SK-N-SH (cell line): ENCODE results near the gene ADAM11. TPM values are rescaled to one million over a fixed set of nuclear protein-coding genes. Genes with fewer than 3 reads are reported as not detected.

Source experiments
- CTCF ChIA-PET: fragments of 300-600, 350-600 bp; formaldehyde crosslinking; extraction: SDS; loops from one replicate; lab custom pipeline; 2021; lab: Yijun Ruan, JAX
- POLR2A ChIA-PET: fragments of 350-600 bp; sonication (Branson Sonifier 250); formaldehyde crosslinking; extraction: SDS; loops from one replicate; lab custom pipeline; 2020; ENCODE audit warnings: antibody characterized with exemption, inconsistent platforms; lab: Yijun Ruan, JAX
- DNase-seq: peaks from one replicate; pipeline ENCODE4 v3.0.0; 2012
- H2AFZ ChIP-seq: fragments of 200-600 bp; sonication (generic); 2 replicates; pipeline ENCODE4 v1.8.1; 2016; ENCODE audit warnings: antibody characterized with exemption, mild to moderate bottlenecking, low read depth
- H3F3A ChIP-seq: fragments of 200-600 bp; sonication (generic); replicated peaks from 2 replicates; pipeline ENCODE3; 2016; ENCODE audit warnings: antibody characterized with exemption, mild to moderate bottlenecking; ENCODE audit not compliant: insufficient read depth
- H3K27ac ChIP-seq, 2 experiments: fragments of 200-500 bp in 1 of 2; fragments of 200-600 bp in 1 of 2; sonication (Bioruptor generic) in 1 of 2; sonication (generic), shearing (Covaris generic) in 1 of 2; 2 replicates each; pipeline versions ENCODE4 v1.5.1 to v1.6.1; 2014 to 2016; ENCODE audit warnings: low read depth in 2 of 2, inconsistent platforms in 1 of 2, low read length in 1 of 2, mild to moderate bottlenecking in 1 of 2, mixed read lengths in 1 of 2
- H3K27me3 ChIP-seq: fragments of 200-600 bp; sonication (generic), shearing (Covaris generic); 2 replicates; pipeline ENCODE4 v1.6.1; 2016; ENCODE audit warnings: mixed run types; ENCODE audit not compliant: insufficient read depth
- H3K36me3 ChIP-seq, 2 experiments: fragments of 200-500 bp in 1 of 2; fragments of 200-600 bp in 1 of 2; sonication (Bioruptor generic) in 1 of 2; sonication (generic) in 1 of 2; replicated peaks in 1 of 2; 2 replicates each; pipeline versions ENCODE3 to v1.5.1; 2014 to 2016; ENCODE audit warnings: low read length in 1 of 2, mild to moderate bottlenecking in 1 of 2; ENCODE audit not compliant: insufficient read depth in 2 of 2, control insufficient read depth in 1 of 2
- H3K4me1 ChIP-seq, 2 experiments: fragments of 200-500 bp in 1 of 2; fragments of 200-600 bp in 1 of 2; sonication (Bioruptor generic) in 1 of 2; sonication (generic), shearing (Covaris generic) in 1 of 2; 2 replicates each; pipeline versions ENCODE4 v1.5.1 to v1.6.1; 2014 to 2016; ENCODE audit warnings: low read depth in 1 of 2, low read length in 1 of 2, mixed run types in 1 of 2; ENCODE audit not compliant: insufficient read depth in 2 of 2, control insufficient read depth in 1 of 2
- H3K4me2 ChIP-seq: fragments of 200-600 bp; sonication (generic), shearing (Covaris generic); 2 replicates; pipeline ENCODE4 v1.6.1; 2017; ENCODE audit warnings: mixed run types
- H3K4me3 ChIP-seq, 2 experiments: fragments of 200-500 bp in 1 of 2; fragments of 200-600 bp in 1 of 2; sonication (Bioruptor generic) in 1 of 2; sonication (generic), shearing (Covaris generic) in 1 of 2; 2 replicates each; pipeline versions ENCODE4 v1.5.1 to v1.8.1; 2014 to 2016; ENCODE audit warnings: low read depth in 2 of 2, inconsistent platforms in 1 of 2, low read length in 1 of 2, mild to moderate bottlenecking in 1 of 2, mixed read lengths in 1 of 2, moderate library complexity in 1 of 2
- H3K79me2 ChIP-seq: fragments of 200-600 bp; sonication (generic); 2 replicates; pipeline ENCODE4 v1.8.1; 2017; ENCODE audit warnings: mild to moderate bottlenecking; ENCODE audit not compliant: insufficient read depth
- H3K9ac ChIP-seq: fragments of 200-600 bp; sonication (generic); 2 replicates; pipeline ENCODE4 v1.6.1; 2017; ENCODE audit warnings: mixed run types
- H3K9me2 ChIP-seq: fragments of 200-600 bp; sonication (generic); 2 replicates; pipeline ENCODE4 v1.6.1; 2017; ENCODE audit warnings: mixed run types
- H3K9me3 ChIP-seq: fragments of 200-600 bp; sonication (generic); 2 replicates; pipeline ENCODE4 v1.6.1; 2017; ENCODE audit warnings: mixed run types, mild to moderate bottlenecking, moderate library complexity
- H4K20me1 ChIP-seq: fragments of 200-600 bp; sonication (generic); 2 replicates; pipeline ENCODE4 v1.6.1; 2017; ENCODE audit warnings: mild to moderate bottlenecking, mixed run types; ENCODE audit not compliant: insufficient read depth
- CHD2 ChIP-seq: fragments of 150-350 bp; IDR thresholded peaks from 2 replicates; pipeline ENCODE4 v1.6.1; 2018; ENCODE audit warnings: low read length; ENCODE audit not compliant: partially characterized antibody
- ELF1 ChIP-seq: IDR thresholded peaks from 2 replicates; pipeline ENCODE4 v1.4.0; 2012
- EZH2phosphoT487 ChIP-seq: fragments of 200-600 bp; sonication (generic); IDR thresholded peaks from 2 replicates; pipeline ENCODE4 v1.6.1; 2017; ENCODE audit warnings: low read depth, mixed run types, mild to moderate bottlenecking, antibody characterized with exemption, moderate library complexity, borderline replicate concordance
- GATA2 ChIP-seq: sonication (generic); formaldehyde crosslinking; IDR thresholded peaks from 2 replicates; pipeline ENCODE4 v1.5.0; 2020; ENCODE audit warnings: mild to moderate bottlenecking, missing genetic modification reagents
- IRF3 ChIP-seq: fragments of 150-350 bp; IDR thresholded peaks from 2 replicates; pipeline ENCODE4 v1.6.1; 2016; ENCODE audit warnings: mild to moderate bottlenecking, low read depth, low read length
- NFIC ChIP-seq: IDR thresholded peaks from 2 replicates; pipeline ENCODE4 v1.4.0; 2012; ENCODE audit warnings: borderline replicate concordance
- NRF1 ChIP-seq: IDR thresholded peaks from 2 replicates; pipeline ENCODE4 v1.6.1; 2012; ENCODE audit warnings: low read depth, mild to moderate bottlenecking, low read length
- POLR2AphosphoS5 ChIP-seq: IDR thresholded peaks from 2 replicates; pipeline ENCODE4 v1.6.1; 2012; ENCODE audit warnings: low read depth, low read length
- RAD21 ChIP-seq: IDR thresholded peaks from 2 replicates; pipeline ENCODE4 v1.6.1; 2012; ENCODE audit warnings: mild to moderate bottlenecking, low read length
- RCOR1 ChIP-seq: fragments of 150-350 bp; IDR thresholded peaks from 2 replicates; pipeline ENCODE4 v1.6.1; 2017; ENCODE audit warnings: antibody characterized with exemption, low read length
- RFX5 ChIP-seq: IDR thresholded peaks from 2 replicates; pipeline ENCODE4 v1.6.1; 2012; ENCODE audit warnings: mild to moderate bottlenecking, improper control_type of control experiment, low read length
- SIN3A ChIP-seq: IDR thresholded peaks from 2 replicates; pipeline ENCODE4 v1.6.1; 2012; ENCODE audit warnings: low read depth, mild to moderate bottlenecking, low read length, moderate library complexity, borderline replicate concordance
- SMC3 ChIP-seq: IDR thresholded peaks from 2 replicates; pipeline ENCODE4 v1.6.1; 2012; ENCODE audit warnings: low read depth, low read length, improper control_type of control experiment
- TAF1 ChIP-seq: IDR thresholded peaks from 2 replicates; pipeline ENCODE4 v1.6.1; 2012; ENCODE audit warnings: low read depth, mild to moderate bottlenecking, low read length, moderate library complexity, borderline replicate concordance
- TCF12 ChIP-seq: IDR thresholded peaks from 2 replicates; pipeline ENCODE4 v1.4.0; 2012
- USF2 ChIP-seq: fragments of 150-350 bp; IDR thresholded peaks from 2 replicates; pipeline ENCODE4 v1.6.1; 2017; ENCODE audit warnings: antibody characterized with exemption, low read length, low read depth, borderline replicate concordance
- ZBTB33 ChIP-seq: IDR thresholded peaks from 2 replicates; pipeline ENCODE4 v1.4.0; 2012; ENCODE audit warnings: low read depth, borderline replicate concordance
- WGBS: methylation state at CpG from one replicate; pipeline ENCODE4 v1.1.6; 2017; ENCODE audit warnings: low lambda C conversion rate; 5-methylcytosine and 5-hydroxymethylcytosine counted together
- polyA plus RNA-seq, 3 experiments: library from polyadenylated mRNA; depleted of rRNA; stranded (reverse); fragments of >200 nt; gene quantifications; 2 replicates each; pipeline ENCODE4 v1.2.3, GENCODE V29; 2012

ADAM11 gene
- polyA plus RNA-seq, 1 of the 3 experiments (the other 2 are of a cell fraction): 2.5 TPM

- no peak overlapping the region for H3K4me2 ChIP-seq
- DNase-seq: no peak
- WGBS: 87% methylated on average over 10 of the region's 10 CpGs
These were observed 37.1 kb downstream of the ADAM11 start for GRCh38 chr17:44795928-44796327.

GRCh38 chr17:44796731-44797130, 37.9 kb downstream of the ADAM11 start:
- Histone ChIP-seq H3F3A (peaks cover 39% of the 10 kb centered on the region), H3K27me3 (no peaks in the 10 kb centered on the region)
- 96% methylated on average over 9 of the region's 9 CpGs for WGBS

More at GRCh38 chr17:44795928-44796327, 37.1 kb downstream of the ADAM11 start:
- POLR2A ChIA-PET: no interaction called here
- no peak overlapping the region for H2AFZ ChIP-seq
- no peak for TF ChIP-seq ZBTB33
- no peak for TF ChIP-seq CHD2
- no peak for TF ChIP-seq NFIC
- TF ChIP-seq POLR2AphosphoS5: no peak
- TF ChIP-seq RCOR1: no peak
- TF ChIP-seq NRF1: no peak
- TF ChIP-seq USF2: no peak
- H3K27ac ChIP-seq: peak overlapping the region in 1 of 2 experiments; percentile 78; a peak in 2 of 4 replicates
- no peak overlapping the region for H3K4me3 ChIP-seq
- H3K36me3 ChIP-seq: peaks cover 0 to 33% of the 10 kb centered on the region in 2 experiments
- H3K9me3 ChIP-seq: no peaks in the 10 kb centered on the region
- peaks cover 28% of the 10 kb centered on the region for H3K79me2 ChIP-seq
- CTCF ChIA-PET: interaction anchor here (3.8 kb wide), 1 partner anchor 17 kb away, joined by 26 read pairs; no protein-coding TSS in a partner anchor
- peaks cover 0 to 12% of the 10 kb centered on the region in 2 experiments; a peak in 1 of 4 replicates for H3K4me1 ChIP-seq
- H3F3A ChIP-seq: peaks cover 39% of the 10 kb centered on the region
- no peaks in the 10 kb centered on the region for H4K20me1 ChIP-seq
- no peaks in the 10 kb centered on the region for H3K9me2 ChIP-seq
- no peak overlapping the region for H3K9ac ChIP-seq
- no peaks in the 10 kb centered on the region for H3K27me3 ChIP-seq

More at GRCh38 chr17:44796731-44797130, 37.9 kb downstream of the ADAM11 start:
- H3K79me2 ChIP-seq: peaks cover 36% of the 10 kb centered on the region
- no peak overlapping the region for H3K9ac ChIP-seq
- ChIA-PET CTCF (interaction anchor here (3.0 to 3.8 kb wide), 2 partner anchors 18 to 22 kb away, joined by 12 to 26 read pairs; no protein-coding TSS in a partner anchor), POLR2A (no interaction called here)
- H3K4me1 ChIP-seq: peaks cover 0 to 12% of the 10 kb centered on the region in 2 experiments; a peak in 1 of 4 replicates
- no peaks in the 10 kb centered on the region for H3K9me3 ChIP-seq
- no peaks in the 10 kb centered on the region for H4K20me1 ChIP-seq
- no peak overlapping the region for H3K4me3 ChIP-seq
- no peak overlapping the region for H3K4me2 ChIP-seq
- H3K36me3 ChIP-seq: peaks cover 0 to 41% of the 10 kb centered on the region in 2 experiments
- H2AFZ ChIP-seq: no peak overlapping the region
- TF ChIP-seq ELF1 (no peak), SIN3A (no peak), SMC3 (no peak), TAF1 (no peak), GATA2 (CRISPR knock-in tag) (no peak), ZBTB33 (no peak), POLR2AphosphoS5 (no peak), NFIC (no peak), RFX5 (no peak), EZH2phosphoT487 (no peak), RAD21 (no peak), TCF12 (no peak), IRF3 (no peak)
- H3K27ac ChIP-seq: peak overlapping the region in 1 of 2 experiments; percentile 78; a peak in 1 of 4 replicates
- DNase-seq: no peak
- no peaks in the 10 kb centered on the region for H3K9me2 ChIP-seq
